Measurements from ENCODE around the gene ARCN1. TPM values are rescaled to one million over a fixed set of nuclear protein-coding genes. Genes with fewer than 3 reads are reported as not detected.
A peak's percentile ranks its signal among the peaks of the same experiment; 100 is the strongest.

Gene ARCN1
- total RNA-seq, 1 donor, result 172 TPM

DNA sequence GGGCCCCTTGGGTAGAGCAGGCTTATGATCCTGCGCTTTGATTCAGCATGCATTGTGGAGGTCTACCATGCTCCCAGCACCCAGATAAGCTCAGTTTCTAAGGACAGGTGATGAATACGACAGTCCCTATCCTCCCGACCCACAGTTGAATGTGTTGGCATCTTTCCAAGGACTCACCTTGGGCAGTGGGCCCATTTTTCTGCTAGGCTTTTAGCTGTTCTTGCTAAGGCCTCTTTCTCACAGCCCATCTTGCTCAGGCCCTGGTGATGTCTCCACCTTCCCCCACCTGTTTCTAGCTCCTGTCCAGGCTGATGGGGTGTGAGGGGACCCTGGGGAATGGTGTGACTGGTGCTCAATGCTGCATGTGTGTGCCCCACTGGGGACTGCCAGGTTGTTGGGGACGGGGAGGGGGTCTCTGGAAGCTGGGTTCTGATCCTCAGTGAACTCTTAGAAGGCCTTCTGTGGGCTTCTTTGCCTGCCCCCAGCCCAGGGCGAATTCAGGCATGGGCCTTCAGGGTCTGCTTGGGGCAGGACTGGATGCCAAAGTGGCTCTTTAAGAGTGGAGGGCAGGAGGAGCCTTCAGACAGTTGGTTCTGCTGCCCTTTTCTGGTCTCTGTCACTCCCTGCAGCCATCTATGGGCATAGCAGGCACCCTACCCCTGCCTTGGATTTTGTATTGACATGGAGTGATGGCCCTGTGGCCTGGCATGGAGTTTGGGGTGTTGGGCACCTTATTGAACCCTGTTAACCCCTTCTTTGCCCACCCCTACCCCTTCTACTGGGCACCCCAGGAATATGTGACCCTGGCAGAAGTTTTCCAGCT lies 68.3 kb downstream of the ARCN1 start:
- peaks cover 59% of the 10 kb centered on the region for H4K20me1 ChIP-seq (ENCODE audit: insufficient read depth, low read length)
- H2AFZ ChIP-seq (ENCODE audit: low read length), result no peak overlapping the region
- no peaks in the 10 kb centered on the region for H3K9me3 ChIP-seq (ENCODE audit: low read depth, low read length)
- no peak overlapping the region for H3K4me3 ChIP-seq (ENCODE audit: insufficient read depth, low read length)
- no peak overlapping the region for H3K4me2 ChIP-seq (ENCODE audit: insufficient read depth, low read length)
- peaks cover 17% of the 10 kb centered on the region for H3K4me1 ChIP-seq (ENCODE audit: insufficient read depth, low read length)
- peaks cover 41% of the 10 kb centered on the region for H3K79me2 ChIP-seq (ENCODE audit: insufficient read depth, low read length)
- TF ChIP-seq, protein P1, sequence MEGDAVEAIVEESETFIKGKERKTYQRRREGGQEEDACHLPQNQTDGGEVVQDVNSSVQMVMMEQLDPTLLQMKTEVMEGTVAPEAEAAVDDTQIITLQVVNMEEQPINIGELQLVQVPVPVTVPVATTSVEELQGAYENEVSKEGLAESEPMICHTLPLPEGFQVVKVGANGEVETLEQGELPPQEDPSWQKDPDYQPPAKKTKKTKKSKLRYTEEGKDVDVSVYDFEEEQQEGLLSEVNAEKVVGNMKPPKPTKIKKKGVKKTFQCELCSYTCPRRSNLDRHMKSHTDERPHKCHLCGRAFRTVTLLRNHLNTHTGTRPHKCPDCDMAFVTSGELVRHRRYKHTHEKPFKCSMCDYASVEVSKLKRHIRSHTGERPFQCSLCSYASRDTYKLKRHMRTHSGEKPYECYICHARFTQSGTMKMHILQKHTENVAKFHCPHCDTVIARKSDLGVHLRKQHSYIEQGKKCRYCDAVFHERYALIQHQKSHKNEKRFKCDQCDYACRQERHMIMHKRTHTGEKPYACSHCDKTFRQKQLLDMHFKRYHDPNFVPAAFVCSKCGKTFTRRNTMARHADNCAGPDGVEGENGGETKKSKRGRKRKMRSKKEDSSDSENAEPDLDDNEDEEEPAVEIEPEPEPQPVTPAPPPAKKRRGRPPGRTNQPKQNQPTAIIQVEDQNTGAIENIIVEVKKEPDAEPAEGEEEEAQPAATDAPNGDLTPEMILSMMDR (IDR thresholded peaks at IDR 0.05; ENCODE audit: extremely low read depth, low read depth, low read length), result peak; percentile 10
- no peak overlapping the region for H3K27ac ChIP-seq (ENCODE audit: low read depth, low read length)
- DNase-seq (ENCODE audit: insufficient read length, low spot score, missing footprints), result no peak
- peaks cover 94% of the 10 kb centered on the region for H3K36me3 ChIP-seq (ENCODE audit: insufficient read depth, low read length)
- H3K27me3 ChIP-seq (ENCODE audit: insufficient read depth, low read length), result no peaks in the 10 kb centered on the region

DNA sequence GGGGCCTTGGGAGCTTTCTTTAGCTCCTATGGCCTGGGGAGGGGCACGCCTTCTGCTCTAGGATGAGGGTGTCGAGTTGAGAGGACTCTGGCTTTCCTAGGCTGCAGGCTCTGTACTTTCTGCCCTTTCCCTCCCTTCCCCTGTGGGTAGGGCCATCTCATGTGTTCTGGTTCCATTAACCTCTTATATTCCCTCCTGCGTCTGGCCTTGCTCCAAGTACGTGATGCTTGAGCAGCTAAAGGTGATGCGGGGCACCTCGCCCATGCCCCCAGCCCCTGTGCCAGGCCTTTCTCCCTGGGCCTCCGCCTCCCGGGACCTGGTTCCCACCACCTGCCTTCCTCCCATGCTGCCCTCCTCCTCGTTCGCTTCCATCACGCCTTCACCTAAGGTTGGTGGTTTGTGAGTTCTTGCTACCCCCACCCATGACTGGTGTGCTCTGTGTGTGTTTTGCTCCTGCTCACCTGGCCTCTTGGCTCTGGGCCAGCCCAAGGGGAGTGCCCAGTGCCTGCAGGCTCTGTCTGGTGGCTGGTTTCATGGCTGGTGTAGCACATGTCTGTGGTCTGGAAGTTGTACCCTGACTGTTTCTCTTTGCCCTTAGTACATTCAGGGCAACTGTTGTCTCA lies 69.3 kb downstream of the ARCN1 start:
- Histone ChIP-seq H4K20me1 (ENCODE audit: insufficient read depth, low read length) (peaks cover 54% of the 10 kb centered on the region), H3K27me3 (ENCODE audit: insufficient read depth, low read length) (no peaks in the 10 kb centered on the region), H3K27ac (ENCODE audit: low read depth, low read length) (no peak overlapping the region), H3K9me3 (ENCODE audit: low read depth, low read length) (no peaks in the 10 kb centered on the region), H3K36me3 (ENCODE audit: insufficient read depth, low read length) (peaks cover 91% of the 10 kb centered on the region), H3K4me1 (ENCODE audit: insufficient read depth, low read length) (peaks cover 7% of the 10 kb centered on the region), H3K4me3 (ENCODE audit: insufficient read depth, low read length) (no peak overlapping the region), H3K4me2 (ENCODE audit: insufficient read depth, low read length) (no peak overlapping the region), H2AFZ (ENCODE audit: low read length) (no peak overlapping the region), H3K79me2 (ENCODE audit: insufficient read depth, low read length) (peaks cover 44% of the 10 kb centered on the region)
- no peak for DNase-seq (ENCODE audit: insufficient read length, low spot score, missing footprints)
- TF ChIP-seq, protein P1 (IDR thresholded peaks at IDR 0.05; ENCODE audit: extremely low read depth, low read depth, low read length), result no peak

DNA sequence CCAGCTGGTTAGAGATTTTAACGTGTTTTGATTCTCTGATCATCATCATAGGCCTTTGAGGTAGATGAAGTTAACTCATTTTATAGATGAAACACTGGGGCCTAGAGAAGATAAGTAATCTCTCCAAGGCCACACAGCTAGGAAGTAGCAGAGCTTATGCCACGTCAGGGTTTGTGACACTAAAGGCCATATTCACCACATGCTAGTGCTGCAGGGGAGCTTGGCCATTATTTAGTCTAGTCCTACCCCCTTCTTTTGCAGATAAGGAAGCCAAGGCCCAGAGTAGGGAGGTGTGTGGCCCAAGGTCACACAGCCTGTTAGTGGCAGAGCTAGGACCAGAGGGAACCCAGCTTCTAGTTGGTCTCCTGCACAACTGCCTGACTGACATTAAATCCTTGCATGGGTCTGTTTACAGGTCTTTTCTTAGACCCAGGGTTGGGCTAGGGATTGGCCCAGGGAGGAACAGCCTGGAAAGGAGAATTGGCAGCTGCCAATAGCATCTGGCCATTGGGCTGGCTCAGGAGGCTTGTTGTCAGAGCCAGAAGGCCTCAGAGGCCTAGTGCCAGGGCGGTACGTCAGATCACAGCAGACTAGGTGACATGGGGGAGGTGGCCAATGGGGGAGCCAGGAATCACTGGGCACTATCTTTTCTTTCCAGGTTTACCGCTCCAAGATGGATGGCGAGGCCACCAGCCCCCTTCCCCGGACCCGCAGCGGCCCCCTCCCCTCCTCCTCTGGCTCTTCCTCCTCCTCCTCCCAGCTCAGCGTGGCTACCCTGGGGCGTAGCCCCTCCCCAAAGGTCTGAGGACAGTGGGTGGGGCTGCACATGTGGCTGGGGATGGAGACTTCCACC lies 71.2 kb downstream of the ARCN1 start:
- H3K27ac ChIP-seq (ENCODE audit: low read depth, low read length), result no peak overlapping the region
- no peak overlapping the region for H3K4me2 ChIP-seq (ENCODE audit: insufficient read depth, low read length)
- DNase-seq (ENCODE audit: insufficient read length, low spot score, missing footprints), result no peak
- H4K20me1 ChIP-seq (ENCODE audit: insufficient read depth, low read length), result peaks cover 61% of the 10 kb centered on the region
- H3K36me3 ChIP-seq (ENCODE audit: insufficient read depth, low read length), result peaks cover 91% of the 10 kb centered on the region
- peaks cover 41% of the 10 kb centered on the region for H3K79me2 ChIP-seq (ENCODE audit: insufficient read depth, low read length)
- no peak overlapping the region for H2AFZ ChIP-seq (ENCODE audit: low read length)
- no peaks in the 10 kb centered on the region for H3K9me3 ChIP-seq (ENCODE audit: low read depth, low read length)
- H3K27me3 ChIP-seq (ENCODE audit: insufficient read depth, low read length), result no peaks in the 10 kb centered on the region
- TF ChIP-seq, protein P1 (IDR thresholded peaks at IDR 0.05; ENCODE audit: extremely low read depth, low read depth, low read length), result no peak
- no peak overlapping the region for H3K4me3 ChIP-seq (ENCODE audit: insufficient read depth, low read length)
- no peaks in the 10 kb centered on the region for H3K4me1 ChIP-seq (ENCODE audit: insufficient read depth, low read length)
